Heart left ventricle (tissue), 13 donors: ENCODE measurements around the gene STKLD1.

ENCODE experiments used
- CTCF ChIP-seq, 12 donors: fragments of 200-600 bp; sonication (generic) in 4 of 12; IDR thresholded peaks; one replicate each; pipeline versions ENCODE4 v1.5.0 to v1.8.0; 2018 to 2022; ENCODE audit warnings: antibody characterized with exemption in 12 of 12, mild to moderate bottlenecking in 5 of 12
- POLR2A ChIP-seq, 2 donors: fragments of 450-650 bp; IDR thresholded peaks; one replicate each; pipeline ENCODE4 v1.6.1; 2017; ENCODE audit warnings: antibody characterized with exemption in 2 of 2, mild to moderate bottlenecking in 2 of 2, moderate library complexity in 2 of 2
- donor health status: ischemic (EF 13 %, LVEDD 7.1; RV severe dilation, severe dysfunction).
- donor health status: DM: no; HTN: yes; CAD: no.
- donor health status: DM: no; HTN: no; CAD: no.
- donor health status: ischemic (EF 25% LVEDD 6.9; RV normal size, moderate dysfunction).
- donor health status: ischemic (EF 25% LVEDD 5.7; RV mildly dilated, moderate dysfunction).
- donor health status: ischemic (EF 35%, LVEDD 5.7; RV mildly dilated, moderate dysfunction).
- donor health status: nonischemic (EF 11% LVEDD 7.7; RV severe dilation, severe dysfunction).
- donor health status: DM: yes; HTN: yes; CAD: no.
- donor health status: PGD.
- donor health status: ischemic (EF 29% LVEDD 5.4; RV normal size, mild dysfunction).
- donor health status: nonischemic (EF 23%, LVEDD 6.1; RV moderate dilation, normal function).

GRCh38 chr9:133443982-133444381 is 67.8 kb downstream of the STKLD1 start:
- TF ChIP-seq POLR2A (IDR thresholded peaks at IDR 0.05) (no peak), CTCF (IDR thresholded peaks at IDR 0.05) (no peak)
